GM23248 (cell line): ENCODE data around the gene KIDINS220.

Source experiments
- EZH2 ChIP-seq: fragments of 200-600 bp; sonication (generic); IDR thresholded peaks from 2 replicates; pipeline ENCODE4 v1.6.1; 2018; ENCODE audit warnings: antibody characterized with exemption, mild to moderate bottlenecking; ENCODE audit not compliant: insufficient read depth, poor library complexity, severe bottlenecking
- EZH2phosphoT487 ChIP-seq: fragments of 200-600 bp; sonication (generic); IDR thresholded peaks from 2 replicates; pipeline ENCODE4 v1.6.1; 2018; ENCODE audit warnings: antibody characterized with exemption, moderate library complexity, mild to moderate bottlenecking, low read depth; ENCODE audit not compliant: insufficient read depth

DNA sequence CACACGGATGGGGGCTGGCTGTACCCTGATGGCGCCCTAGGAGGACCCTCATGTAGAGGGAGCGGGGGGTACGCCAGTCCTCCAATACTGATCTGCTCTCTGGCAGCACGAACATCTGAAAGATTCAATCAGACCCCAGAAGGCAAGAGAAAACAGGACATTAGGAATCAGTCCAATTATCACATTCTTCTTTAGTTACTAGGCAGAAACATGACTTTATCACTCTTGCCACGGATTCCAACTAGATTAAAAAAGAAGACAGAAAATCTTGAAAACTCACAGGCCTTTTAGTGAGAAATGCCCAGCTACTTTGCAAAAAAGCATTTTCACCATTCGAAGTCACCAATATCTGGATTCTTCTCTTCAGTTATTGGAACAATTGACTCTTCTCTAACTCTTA lies 87.2 kb downstream of the KIDINS220 start:
- TF ChIP-seq EZH2phosphoT487 (no peak), EZH2 (no peak)
